Uterus (tissue), 2 donors: Measurements from ENCODE around the gene PDE10A.

ENCODE experiments used
- CTCF ChIP-seq, 4 experiments: fragments of 200-600 bp in 2 of 4; fragments of 450-650 bp in 2 of 4; sonication (generic) in 2 of 4; IDR thresholded peaks; one replicate each; pipeline ENCODE4 v1.5.1; 2016 to 2019; ENCODE audit warnings: antibody characterized with exemption in 4 of 4, mild to moderate bottlenecking in 2 of 4, moderate library complexity in 1 of 4
- POLR2A ChIP-seq, 2 donors: fragments of 450-650 bp; IDR thresholded peaks; one replicate each; pipeline ENCODE4 v1.6.1; 2016; ENCODE audit warnings: antibody characterized with exemption in 2 of 2, mild to moderate bottlenecking in 1 of 2, moderate library complexity in 1 of 2

- no peak for TF ChIP-seq CTCF (IDR thresholded peaks at IDR 0.05)
- TF ChIP-seq POLR2A (IDR thresholded peaks at IDR 0.05): no peak
Measured at GRCh38 chr6:165668951-165669350, 5.9 kb upstream of the PDE10A start.
